Measurements from ENCODE around the gene SLC9A2.

SLC9A2 gene

GRCh38 chr2:102620332-102620731, 979 bp downstream of the SLC9A2 start:
- no peak for DNase-seq (ENCODE audit: low read depth, low spot score)

DNA sequence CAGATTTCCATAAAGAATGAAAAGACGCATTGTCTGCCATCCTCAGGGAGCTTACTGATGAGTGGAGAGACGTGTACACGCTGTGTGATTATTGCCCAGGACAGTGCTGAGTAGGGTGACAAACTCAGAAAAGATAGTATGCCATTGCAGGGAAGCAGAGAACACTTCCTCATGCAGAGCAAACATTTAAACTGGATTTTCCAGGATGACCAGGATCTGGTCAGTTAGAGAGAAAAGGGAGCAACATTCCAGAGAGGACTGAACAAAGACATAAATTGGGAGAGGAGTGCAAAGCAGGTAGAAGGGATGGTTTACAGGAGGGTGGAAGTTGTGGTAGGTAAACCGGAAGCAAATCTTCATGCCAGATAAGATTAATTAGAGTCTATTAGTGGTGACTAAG, 2.3 kb downstream of the SLC9A2 start:
- no peak for DNase-seq (ENCODE audit: low read depth, low spot score)

GRCh38 chr2:102622646-102623045, 3.3 kb downstream of the SLC9A2 start:
- DNase-seq (ENCODE audit: low read depth, low spot score) = no peak

DNA sequence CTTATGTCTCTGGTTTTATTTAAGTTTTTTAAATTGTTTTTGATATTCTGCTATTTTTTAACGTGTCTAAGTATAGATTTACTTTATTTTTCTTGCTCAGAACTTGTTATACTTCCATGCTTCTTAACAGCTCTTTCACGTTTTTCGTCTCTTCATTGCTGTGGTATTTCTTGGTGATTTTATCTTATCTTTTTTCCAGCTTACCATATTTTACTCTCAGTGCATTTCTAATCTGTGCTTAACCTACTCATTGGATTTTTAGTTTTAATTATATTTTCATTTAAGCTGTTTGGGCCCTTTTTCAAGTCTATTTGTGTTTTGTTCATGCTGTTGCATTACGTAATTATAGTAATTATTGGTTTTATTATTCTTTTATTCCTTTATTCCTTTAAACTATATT, 11.1 kb downstream of the SLC9A2 start:
- no peak for DNase-seq (ENCODE audit: low read depth, low spot score)

GRCh38 chr2:102632380-102633175, 13.2 kb downstream of the SLC9A2 start:
- no peak for DNase-seq (ENCODE audit: low read depth, low spot score)

- no peak for DNase-seq (ENCODE audit: low read depth, low spot score)
Observed at GRCh38 chr2:102634831-102635241, 15.5 kb downstream of the SLC9A2 start.

DNA sequence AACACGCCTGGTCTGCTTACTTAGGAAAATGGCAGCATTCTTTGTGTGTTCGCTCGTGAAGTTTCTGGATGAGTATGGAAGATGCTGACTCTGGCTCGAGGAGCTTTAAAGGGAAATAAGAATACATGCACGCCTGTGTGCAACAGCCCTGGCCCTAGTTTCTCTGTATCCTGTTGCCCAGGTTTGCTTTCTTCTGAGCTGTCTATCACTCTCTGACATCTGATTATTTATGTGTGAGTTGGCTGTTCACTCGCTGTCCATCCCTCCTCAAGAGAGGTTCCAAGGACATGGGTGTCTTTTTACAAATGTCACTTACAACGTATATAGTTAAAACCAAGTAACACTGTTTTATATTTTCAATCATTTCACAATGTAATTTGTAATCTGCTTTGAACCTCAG, 16.0 kb downstream of the SLC9A2 start:
- DNase-seq (ENCODE audit: low read depth, low spot score) = no peak

DNA sequence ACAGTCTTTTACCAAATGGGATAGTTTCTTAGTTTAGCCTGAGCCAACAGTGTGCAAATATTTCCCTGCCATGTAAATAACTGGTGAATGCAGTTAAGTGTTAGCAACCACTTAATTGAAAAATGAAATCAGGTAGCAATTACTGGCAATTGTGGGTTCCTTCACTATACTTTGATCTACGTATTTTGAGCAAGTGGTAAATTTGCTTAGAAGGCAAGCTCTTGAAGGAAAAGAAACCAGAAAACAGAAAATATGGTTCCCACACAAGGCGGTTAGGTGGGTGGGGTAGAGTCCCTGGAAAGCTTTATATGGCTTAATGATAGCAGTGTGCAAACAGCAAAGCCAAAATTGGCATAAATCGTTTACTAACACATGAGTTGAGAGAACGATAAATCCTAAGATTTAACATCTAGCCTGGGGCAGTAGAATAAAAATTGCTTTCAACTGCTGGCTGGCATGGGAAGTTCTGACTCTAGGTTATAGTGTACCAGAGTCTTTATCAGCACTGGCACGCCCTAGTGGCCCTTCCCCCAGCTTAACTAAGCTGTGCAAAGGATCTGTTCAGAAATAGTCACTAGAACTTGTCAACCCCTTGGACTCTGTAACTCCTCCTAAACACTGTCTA, 17.0 kb downstream of the SLC9A2 start:
- no peak for DNase-seq (ENCODE audit: low read depth, low spot score)

- no peak for DNase-seq (ENCODE audit: low read depth, low spot score)
Observed at GRCh38 chr2:102637358-102637757, 18.0 kb downstream of the SLC9A2 start.

DNA sequence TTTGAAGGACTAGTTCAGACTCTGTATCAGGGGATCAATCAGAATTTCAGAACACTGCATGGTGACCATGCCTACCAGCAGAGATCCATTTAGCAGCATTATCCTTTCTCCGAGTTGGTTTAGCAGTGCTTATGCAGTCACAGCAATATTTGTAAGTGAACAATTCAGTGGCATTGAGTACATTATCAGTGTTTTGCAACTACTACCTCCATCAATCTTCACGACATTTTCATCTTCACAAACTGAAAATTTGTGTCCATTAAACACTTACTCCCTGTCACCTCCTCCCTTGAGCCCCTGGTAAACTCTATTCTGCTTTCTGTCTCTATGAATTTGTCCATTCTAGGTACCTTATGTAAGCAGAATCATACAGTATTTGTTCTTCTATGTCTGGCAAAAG, 20.1 kb downstream of the SLC9A2 start:
- no peak for DNase-seq (ENCODE audit: low read depth, low spot score)

DNA sequence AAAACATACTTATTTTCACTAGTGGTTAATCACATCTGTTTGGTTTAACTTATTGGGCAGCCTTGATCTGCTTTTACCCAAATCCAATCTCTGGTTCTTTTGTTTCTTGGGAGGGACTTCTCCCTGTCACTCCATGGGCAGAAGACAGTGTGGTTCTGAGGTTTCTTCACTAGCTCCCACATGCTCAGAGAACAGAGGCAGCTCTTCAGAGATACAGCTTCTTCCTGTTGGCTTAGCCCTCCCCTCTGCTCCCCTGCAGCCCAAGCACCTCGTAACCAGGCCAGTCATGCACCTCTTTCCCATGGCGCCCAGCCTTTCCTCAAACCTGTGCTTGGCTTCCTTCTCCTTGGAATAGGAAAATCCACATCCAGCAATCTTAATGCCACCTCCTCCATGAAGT, 32.8 kb downstream of the SLC9A2 start:
- DNase-seq (ENCODE audit: low read depth, low spot score) = no peak

GRCh38 chr2:102657770-102658169, 38.4 kb downstream of the SLC9A2 start:
- DNase-seq (ENCODE audit: low read depth, low spot score) = no peak

GRCh38 chr2:102660070-102660469, 40.7 kb downstream of the SLC9A2 start:
- no peak for DNase-seq (ENCODE audit: low read depth, low spot score)

DNA sequence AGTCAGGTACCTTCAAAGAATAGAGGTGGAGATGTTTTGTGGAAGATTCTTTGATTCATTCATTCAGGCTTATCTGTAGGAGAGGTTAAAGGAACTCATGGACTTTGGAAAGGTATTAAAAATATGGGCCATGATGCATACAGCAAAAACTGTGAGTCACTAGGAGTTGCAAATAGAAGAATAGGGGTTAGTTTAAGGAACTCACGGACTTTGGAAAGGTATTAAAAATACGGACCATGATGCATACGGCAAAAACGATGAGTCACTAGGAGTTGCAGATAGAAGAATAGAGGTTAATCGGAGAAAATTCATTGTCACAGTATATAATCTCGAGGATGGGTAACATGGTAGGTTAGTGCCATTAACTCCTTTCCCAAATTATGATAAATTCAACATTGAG, 41.2 kb downstream of the SLC9A2 start:
- DNase-seq (ENCODE audit: low read depth, low spot score) = no peak

- no peak for DNase-seq (ENCODE audit: low read depth, low spot score)
Observed at GRCh38 chr2:102661846-102662245, 42.5 kb downstream of the SLC9A2 start.

DNA sequence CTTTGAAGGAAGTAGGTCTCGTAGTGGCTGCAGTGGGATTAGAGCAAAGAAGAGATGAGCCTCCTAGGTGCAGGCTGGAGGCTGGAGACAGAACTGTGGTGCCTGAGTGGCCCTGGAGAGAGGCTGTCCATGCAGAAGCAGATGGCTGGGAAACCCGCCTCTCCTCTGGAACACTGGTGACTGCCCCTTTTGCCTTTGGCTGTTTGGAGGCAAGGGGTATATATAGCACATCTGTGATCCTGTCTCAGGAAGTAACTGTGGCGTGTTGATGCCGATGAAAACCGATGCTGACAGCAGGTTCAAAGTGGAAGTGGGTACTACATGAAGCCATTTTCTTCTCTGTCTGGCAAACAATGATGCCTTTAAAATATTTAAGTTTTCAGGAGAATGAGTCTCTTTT, 43.5 kb downstream of the SLC9A2 start:
- no peak for DNase-seq (ENCODE audit: low read depth, low spot score)

DNA sequence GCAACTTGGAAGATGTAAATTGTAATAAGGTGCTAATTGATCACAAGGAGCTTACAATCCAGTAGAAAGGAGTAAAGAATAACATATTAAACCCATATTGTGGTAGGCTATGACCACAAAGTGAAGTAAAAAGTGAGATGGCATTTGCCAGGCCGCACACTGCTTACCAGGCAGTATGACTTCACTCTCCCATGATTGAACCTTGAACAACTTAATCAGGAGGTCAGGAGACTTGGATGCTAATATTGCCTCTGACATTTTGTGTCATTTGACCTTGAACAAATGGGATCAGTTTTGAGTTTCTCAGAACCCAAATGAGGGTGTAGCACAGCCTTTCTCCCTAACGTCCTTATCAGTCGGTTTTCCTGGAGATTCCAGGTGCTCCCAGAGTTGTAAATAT, 44.0 kb downstream of the SLC9A2 start:
- no peak for DNase-seq (ENCODE audit: low read depth, low spot score)

- DNase-seq (ENCODE audit: low read depth, low spot score) = no peak
Observed at GRCh38 chr2:102664471-102664909, 45.1 kb downstream of the SLC9A2 start.

DNA sequence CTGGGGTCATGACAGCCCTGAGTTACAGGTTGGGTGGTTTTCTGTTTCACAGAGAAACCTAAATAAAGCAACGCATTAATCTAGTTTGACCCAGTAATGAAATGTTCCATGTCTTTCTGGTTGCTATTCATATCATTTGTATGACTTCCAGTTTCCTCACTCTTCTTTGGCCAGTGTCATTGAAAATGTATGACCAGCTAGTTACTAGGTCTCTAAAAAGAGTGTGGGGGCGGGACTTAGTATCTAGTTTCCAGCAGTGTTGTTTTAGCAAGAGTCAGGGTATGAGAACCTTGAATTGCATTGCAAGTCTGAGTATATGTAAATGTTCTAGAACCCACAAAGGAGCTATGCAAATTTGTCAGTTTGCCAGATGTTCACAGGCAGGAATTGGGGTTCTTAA, 47.7 kb downstream of the SLC9A2 start:
- DNase-seq (ENCODE audit: low read depth, low spot score) = no peak

DNA sequence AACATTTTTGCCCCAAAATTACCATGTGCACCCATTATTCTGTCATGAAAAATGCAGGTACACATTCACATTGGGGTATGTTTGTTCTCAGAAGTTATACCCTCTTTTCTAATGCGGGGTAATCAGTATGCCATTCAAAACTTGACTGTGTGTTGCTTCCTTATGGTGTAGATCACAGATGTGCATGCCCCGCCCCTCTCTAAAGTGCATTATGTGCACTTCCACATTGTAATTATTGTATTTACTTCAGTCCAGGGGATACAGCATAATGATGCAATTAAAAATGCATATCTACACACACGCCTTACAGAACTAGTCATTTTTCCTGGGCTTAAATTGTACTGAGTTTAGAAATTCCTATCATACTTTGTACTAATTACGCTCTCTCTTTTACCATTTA, 48.8 kb downstream of the SLC9A2 start:
- no peak for DNase-seq (ENCODE audit: low read depth, low spot score)

- no peak for DNase-seq (ENCODE audit: low read depth, low spot score)
Observed at GRCh38 chr2:102669401-102669800, 50.0 kb downstream of the SLC9A2 start.

- DNase-seq (ENCODE audit: low read depth, low spot score) = no peak
Observed at GRCh38 chr2:102672107-102672776, 52.9 kb downstream of the SLC9A2 start.

DNA sequence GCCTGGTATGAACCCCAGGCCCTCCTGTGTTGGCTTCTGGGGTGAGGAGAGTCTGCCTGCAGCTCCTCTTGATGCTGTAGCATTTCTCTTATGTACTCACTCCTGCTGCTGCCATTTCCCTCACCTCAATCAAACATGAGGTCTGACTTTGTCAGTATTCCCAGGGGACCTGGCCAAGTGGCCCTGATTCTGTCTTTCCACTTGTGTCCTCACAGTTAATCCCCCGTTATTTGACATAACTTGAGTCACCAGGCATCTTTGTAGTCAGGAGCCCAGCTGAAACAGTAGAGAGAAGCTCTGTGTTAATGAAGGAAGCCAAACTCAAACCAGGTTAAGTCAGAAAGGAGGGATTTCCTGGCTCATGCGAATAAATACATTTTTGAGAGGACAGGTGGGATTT, 55.0 kb downstream of the SLC9A2 start:
- no peak for DNase-seq (ENCODE audit: low read depth, low spot score)
